Middle frontal gyrus (tissue), 1 donor: Measurements from ENCODE around the gene SLC25A23.
"Not testable (repeated sequence)": the region's sequence is repeated elsewhere in the genome, so short reads cannot be mapped to it uniquely, and the experiment has no call there.

Experiments
- DNase-seq: peaks from one replicate; pipeline ENCODE4 v3.0.0-alpha.2; 2015; ENCODE audit warnings: low spot score; ENCODE audit errors: extremely low spot score

Gene SLC25A23

DNA sequence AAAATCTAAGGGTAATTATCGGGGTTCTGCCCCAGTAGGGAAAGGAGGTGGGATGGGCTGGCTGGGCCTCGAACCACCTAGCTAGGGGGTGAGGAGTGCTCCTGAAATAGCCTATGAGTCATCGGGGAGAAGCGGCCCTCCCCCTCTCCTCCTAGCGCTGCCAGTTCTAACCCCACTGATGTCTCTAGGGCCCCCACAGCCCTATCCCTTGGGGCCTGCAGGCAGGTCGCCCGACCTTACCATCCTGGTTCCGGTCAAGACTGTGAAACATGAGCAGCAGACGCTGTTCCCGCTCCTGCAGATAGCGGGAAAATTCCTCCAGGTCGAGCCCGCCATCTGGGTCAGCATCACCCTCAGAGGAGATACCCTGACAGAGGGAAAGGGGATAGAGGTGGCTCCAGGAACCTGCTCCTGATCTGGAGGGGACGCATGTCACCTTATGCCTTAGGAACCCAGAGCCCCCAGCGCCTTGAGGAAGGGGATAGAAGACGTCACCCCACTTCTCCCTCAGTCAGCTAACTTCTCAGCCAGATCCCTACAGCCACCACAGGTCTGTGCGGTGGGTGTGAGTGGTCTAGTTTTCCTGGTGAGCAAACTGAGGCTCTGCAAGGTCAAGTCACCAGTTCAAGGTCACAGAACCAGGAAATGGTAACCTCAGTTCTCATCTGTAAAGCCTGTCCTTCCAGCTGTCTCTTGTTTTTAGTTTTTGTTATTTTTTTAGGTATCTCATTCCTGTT lies 1.5 kb downstream of the SLC25A23 start:
- DNase-seq = no peak

DNA sequence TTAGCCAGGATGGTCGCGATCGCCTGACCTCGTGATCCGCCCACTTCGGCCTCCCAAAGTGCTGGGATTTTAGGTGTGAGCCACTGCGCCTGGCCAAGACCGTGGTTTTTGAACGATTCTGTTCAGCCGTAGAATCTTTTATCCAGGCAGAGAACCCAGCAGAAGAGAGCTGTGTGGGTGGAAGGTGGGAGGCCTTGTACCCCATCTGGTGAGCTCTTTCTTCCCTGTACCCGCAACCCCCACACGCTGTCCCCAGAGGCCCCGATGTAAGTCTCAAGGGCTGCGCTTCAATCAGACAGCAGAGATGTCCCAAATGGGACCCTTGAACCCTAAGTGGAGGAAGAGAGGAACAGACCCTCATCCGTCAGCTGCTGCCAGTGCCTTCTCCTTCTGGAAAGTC lies 3.7 kb downstream of the SLC25A23 start:
- no peak for DNase-seq

DNA sequence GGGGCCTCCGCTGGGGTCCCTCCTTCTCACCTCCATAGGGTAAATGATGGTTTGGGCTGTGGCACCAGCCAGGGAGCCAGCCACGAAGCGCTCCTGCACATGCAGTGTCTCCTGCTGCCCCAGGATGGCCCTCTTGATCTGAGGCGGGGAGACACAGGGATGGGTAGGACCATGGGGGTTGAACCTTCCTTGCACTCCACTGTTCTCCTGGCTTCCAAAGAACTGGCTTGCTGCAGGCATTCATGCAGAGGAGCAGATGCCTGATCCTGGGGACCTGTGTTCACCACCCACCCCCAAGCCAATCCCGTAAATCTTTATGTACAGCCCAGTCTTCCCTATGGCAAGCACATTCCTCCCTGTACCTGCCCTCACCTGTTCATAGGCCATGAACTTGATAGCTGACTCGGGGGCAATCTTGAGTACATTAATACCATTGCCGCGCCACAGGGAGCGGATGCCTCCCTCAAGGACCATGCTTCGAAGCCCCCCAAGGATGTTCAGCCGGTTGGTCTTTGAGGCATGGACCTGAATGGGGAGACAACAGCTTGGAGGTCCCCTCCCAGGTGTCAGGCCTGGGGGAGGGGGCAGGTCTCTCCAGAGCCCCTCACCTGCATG lies 5.5 kb downstream of the SLC25A23 start:
- DNase-seq = no peak

DNA sequence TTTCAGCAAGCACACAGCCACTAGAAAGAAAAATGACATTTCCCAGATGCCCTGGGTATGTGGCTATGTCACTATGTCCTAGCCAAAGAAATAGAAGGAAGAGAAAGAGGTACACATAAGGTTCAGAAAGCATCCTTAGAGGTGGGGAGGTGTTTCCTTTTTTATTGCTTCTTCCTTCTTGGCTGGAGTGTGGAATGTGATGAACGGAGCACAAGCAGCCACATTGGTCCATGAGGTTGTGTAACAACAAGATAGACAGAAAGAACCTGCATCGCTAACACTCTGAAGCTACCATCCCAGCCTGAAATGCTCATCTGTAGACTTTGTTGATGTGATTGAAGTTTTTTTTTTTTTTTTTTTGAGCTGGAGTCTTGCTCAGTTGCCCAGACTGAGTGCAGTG lies 6.7 kb downstream of the SLC25A23 start:
- DNase-seq = no peak

DNA sequence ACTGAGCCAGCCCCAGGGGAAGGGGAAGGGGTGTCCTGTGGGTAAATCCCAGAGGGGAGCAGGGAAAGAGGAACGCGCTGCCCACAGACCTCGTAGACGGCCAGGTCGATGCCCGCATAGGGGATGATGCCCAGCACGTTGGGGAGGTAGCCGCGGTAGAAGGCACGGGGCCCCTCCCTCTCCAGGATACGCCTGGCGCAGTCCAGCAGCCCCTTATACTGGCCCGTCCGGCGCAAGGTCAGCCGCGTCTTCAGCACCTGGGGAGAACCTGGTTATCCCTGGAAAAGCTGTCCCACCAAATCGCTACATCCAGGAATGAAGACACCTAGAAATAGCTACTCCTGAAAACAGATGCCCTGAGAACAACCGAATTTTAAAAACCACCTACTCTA lies 7.4 kb downstream of the SLC25A23 start:
- DNase-seq = no peak

DNA sequence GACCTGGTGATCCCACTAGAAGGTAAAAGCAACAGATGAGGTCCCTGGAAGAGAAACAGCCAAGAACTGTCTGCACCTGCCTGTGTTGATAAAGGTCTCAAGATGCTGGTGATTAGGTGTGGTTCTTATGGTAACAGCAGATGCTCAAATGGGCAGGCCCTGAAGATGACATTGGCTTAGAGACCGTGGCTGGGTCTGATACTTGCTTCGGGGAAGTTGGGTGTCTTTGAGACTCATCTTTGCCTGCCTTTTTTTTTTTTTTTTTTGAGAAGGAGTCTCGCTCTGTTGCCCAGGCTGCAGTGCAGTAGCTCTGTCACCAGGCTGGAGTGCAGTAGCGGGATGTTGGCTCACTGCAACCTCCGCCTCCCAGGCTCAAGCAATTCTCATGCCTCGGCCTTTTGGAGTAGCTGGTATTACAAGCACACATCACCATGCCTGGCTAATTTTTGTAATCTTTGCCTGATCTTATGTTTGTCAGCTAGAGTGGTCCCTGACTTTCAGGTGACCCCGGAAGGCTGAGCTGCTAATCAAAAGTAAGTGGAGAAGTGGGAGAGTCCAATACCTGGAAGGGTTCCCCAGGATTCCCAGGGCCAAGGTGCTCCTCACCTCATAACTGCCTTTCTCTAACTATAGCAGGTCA lies 7.9 kb downstream of the SLC25A23 start:
- DNase-seq = no peak

DNA sequence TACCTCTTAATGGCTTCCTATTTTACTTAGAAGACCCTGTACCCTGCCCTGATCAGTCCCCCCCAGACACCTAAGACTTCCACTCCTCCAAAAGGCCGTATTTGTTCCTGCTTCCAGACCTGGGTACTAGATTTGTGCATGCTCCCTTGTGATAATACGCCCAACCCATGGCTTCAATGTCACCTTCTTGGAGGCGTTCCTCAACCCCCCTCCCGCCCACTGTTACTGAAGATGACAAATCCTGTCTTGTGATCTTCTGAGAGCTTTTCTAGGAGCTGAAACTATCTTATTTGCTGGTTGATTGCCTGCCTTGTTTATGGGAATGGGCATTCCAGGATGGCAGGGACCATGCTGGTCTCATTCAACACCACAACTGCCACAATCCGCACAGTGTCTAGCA lies 9.4 kb downstream of the SLC25A23 start:
- DNase-seq = no peak

DNA sequence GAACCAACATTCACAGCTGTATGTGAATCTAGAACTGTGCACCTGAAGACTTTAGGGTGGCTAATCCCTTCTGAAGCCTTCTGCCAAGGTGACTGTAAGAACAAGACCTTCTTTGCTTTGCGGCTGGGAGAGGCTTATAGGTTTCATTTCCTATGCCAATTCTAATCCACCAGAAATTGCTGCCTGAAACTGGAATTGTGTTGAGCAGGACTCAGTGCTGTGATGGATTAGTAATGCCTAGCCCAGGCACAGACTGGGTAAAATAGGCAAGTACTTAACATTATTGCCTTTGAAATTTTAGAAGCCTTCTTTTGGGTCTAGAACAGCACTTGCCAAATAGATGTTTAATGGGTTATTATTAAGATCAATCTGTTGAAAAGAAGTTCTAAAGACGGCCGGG lies 11.5 kb downstream of the SLC25A23 start:
- DNase-seq = no peak

DNA sequence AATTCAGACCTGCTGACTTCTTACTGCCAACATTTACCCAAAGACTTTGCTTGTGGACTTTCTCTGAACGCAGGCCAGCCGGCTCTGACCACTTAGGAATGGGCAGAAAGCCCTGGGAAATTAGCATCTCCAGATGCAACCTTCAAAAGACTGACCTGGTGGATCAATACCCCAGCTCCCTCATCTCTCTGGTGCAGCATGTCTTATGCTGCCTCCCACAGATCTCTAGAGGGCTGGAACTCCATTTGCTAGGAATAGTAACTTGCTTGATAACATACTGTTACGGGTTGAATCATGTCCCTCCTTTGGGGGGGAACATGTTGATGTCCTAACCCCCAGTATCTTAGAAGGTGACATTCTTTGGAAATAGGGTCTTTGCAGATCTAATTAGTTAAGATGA lies 13.1 kb downstream of the SLC25A23 start:
- no peak for DNase-seq

DNA sequence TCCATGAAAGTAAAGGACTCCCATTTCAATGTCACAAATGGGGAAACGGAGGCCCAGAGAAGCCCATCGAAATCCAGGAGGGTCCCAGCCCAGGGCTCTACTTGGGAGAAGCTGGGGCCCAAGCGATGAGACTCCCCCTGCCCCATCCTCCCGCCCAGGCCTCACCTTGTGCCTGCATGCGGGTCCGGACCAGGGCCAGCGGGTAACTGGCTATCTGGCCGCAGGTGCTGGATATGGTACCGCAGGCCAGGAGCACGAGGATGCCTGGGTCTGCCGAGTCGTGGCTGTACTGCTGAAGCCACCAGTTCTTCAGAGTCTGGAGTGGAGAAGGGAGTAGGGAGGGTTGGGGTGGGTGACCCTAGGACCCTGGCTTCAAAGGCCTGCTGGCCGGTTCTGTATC lies 15.6 kb downstream of the SLC25A23 start:
- no peak for DNase-seq

DNA sequence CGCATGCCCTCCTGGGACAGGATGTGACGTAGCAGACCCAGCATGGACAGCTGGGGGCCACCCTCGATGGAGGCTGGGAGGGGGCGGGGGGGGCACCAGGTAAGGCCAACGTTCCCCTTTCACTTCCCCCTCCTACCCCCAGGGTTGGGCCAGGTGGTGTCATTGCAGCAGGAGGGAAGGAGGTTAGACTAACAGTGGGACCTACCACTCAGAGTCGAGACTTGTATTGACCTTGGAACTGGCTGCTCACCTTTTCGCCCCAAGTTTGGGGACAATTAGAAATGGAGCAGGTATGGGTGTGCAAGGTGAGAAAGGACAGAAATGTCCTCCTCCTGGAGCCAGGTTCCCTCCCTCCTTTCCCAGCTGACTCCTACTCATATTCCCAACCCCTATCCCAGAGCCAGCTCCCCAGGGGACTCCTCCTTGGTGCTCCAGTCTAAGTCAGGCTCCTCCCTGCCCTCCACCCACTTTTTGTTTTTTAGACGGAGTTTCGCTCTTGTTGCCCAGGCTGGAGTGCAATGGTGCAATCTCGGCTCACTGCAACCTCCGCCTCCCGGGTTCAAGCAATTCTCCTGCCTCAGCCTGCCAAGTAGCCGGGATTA lies 17.4 kb downstream of the SLC25A23 start:
- DNase-seq = no peak

DNA sequence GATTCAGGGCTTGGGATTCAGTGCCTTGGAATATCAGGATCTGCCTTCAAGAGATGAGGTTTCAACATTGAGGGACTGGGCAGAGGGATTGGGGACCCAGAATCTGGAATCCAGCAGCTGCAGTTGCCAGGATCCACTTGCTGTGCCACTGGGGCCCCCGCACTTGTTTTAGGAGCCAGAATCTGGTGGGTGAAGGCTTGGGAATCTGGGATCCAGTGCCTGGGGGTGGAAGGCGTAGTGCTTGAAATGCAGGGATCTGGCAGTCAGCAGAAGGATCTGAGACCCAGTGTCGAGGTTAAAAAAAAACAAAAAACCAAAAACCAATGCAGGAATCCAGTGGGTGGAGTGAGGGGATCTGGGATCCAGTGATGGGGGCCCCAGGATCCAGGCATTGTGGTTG lies 18.7 kb downstream of the SLC25A23 start:
- DNase-seq = no peak

DNA sequence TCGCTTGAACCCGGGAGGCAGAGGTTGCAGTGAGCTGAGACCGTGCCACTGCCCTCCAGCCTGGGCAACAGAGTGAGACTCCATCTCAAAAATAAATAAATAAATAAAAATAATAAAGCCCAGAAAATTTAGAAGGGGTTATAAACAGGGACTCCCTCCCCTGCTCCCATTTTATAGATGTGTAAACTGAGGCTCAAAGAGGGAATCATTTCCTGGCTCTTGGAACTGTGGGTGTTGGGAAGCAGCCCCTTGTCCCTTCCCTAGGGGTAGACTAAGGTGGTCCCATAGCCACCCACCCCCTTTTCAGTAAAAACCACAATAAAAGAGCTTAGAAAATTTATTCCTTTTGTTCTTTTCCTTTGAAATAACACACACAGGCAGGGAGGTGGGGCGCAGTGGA lies 19.8 kb downstream of the SLC25A23 start:
- no peak for DNase-seq

DNA sequence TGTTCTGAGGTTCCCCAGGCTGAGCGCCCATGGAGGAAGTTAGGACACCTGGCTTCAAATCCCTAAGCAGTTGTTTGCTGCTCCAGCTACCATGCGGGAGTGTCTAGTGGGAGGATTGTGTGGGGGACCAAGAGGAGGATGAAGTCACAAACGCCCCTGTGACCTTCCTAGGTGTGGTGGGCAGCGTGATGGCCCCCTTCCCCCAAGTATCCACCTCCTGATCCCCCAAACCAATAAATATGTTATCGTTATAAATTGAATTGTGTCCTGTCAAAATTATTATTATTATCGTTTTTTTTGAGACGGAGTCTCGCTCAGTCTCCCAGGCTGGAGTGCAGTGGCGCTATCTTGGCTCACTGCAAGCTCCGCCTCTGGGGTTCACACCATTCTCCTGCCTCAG lies 25.9 kb downstream of the SLC25A23 start, which contains the start of gene SLC25A41:
TSS of gene SLC25A41 (minus strand) at position 101 of the 400 bp plus-strand sequence. CDS start at position 31, 70 bp downstream.
- DNase-seq = no peak

DNA sequence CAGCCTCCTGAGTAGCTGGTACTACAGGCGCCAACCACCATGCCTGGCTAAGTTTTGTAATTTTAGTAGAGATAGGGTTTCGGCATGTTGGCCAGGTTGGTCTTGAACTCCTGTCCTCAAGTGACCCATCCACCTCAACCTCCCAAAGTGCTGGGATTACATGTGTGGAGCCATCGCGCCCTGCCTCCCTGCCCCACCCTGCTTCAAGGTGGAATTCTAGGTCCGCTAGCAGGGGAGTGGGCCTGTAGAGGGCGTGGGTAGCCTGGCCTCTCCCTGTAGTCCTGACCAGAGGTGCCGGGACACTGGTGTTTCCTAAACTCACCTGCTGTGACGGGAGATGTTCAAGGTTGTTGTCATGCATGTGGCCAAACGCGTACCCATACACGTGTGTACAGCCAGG lies 26.4 kb downstream of the SLC25A23 start:
- DNase-seq = no peak

DNA sequence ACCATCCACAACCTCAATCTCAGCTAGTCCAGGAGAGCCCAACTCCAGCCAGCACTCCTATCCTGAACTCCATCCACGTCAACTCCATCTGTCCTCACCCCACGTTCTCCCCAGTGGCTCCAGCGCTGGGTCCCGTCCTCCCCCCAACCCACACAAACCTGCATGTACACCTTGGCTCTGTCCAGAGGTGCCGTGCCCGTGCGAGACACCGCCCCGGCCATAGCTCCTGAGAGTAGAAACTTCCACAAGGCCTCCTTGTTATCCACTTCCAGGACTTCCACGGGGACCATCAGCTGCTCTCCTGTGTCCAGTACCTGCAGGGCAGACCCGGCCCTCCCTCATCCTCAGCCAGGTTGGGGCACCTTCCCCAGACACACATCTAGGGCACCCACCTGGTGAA lies 27.7 kb downstream of the SLC25A23 start:
- no peak for DNase-seq

DNA sequence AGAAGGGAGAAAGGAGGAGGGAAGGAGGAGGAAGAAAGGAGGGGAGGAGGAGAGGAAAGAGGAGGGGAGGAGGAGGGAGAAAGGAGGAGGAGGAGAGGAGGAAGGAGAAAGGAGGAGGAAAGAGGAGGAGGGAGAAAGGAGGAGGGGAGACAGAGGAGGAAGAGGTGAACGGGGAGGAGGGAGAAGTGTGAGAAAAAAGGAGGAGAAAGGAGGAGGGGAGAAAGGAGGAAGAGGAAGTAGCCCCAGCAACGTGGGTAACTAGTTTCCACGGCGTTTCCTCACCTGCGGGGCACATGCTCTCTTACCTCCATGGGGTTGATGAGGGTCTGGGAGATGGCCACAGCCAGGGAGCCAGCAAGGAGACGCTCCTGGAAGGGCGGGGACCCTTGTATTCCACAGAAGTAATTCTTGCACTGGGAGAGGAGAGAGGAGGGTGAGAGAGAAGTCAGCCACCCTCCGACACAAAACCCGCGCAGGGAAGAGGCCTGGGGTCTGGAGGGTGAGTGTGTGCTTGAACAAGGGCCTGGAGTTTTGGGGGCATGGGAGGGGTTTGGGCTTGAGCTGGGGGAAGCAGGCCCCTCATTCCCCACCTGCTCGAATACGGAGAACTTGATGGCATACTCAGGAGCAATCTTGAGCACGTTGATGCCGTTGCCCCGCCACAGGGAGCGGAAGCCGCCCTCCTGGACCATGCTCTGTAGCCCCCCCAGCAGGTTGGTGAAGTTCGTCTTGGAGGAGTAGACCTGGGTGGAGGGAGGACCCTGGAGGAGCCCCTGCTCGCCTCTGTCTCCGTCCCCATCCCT lies 30.0 kb downstream of the SLC25A23 start:
- no peak for DNase-seq

DNA sequence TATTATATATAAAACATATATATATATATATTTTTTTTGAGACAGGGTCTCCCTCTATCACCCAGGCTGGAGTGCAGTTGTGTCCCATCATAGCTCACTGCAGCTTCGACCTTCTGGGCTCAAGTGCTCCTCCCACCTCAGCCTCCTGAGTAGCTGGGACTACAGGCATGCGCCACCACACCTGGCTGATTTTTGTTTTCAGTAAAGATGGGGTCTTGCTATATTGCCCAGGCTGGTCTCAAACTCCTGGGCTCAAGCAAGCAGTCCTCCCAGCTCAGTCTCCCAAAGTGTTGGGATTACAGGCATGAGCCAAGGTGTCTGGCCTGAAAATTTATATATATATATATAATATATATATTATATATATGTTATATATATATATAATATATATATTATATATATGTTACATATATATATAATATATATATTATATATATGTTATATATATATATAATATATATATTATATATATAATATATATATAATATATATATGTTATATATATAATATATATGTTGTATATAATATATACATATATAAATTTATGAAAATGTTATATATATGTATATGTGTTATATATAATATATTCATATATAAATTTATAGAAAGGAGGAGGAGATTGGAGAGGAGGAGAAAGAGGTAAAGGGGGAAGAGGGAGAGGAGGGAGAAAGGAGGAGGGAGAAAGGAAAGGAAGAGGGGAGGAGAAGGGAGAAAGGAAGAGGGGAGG lies 30.7 kb downstream of the SLC25A23 start:
- DNase-seq = not testable (repeated sequence)

DNA sequence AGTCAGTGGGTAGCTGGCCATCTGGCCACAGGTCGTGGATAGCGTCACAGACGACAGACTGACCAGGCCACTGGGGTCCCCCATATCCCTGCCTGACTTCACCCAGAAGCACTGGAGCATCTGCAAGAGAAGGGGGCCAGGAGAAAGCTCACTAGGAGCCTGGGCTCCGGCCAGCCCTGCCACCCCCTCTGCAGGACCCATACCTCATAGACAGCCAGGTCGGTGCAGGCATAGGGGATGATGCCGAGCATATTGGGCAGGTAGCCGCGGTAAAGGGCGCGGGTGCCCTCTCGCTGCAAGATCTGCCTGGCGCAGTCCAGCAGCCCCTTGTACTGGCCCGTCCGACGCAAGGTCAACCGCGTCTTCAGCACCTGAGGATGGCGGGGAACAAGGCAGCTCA lies 32.5 kb downstream of the SLC25A23 start:
- no peak for DNase-seq

DNA sequence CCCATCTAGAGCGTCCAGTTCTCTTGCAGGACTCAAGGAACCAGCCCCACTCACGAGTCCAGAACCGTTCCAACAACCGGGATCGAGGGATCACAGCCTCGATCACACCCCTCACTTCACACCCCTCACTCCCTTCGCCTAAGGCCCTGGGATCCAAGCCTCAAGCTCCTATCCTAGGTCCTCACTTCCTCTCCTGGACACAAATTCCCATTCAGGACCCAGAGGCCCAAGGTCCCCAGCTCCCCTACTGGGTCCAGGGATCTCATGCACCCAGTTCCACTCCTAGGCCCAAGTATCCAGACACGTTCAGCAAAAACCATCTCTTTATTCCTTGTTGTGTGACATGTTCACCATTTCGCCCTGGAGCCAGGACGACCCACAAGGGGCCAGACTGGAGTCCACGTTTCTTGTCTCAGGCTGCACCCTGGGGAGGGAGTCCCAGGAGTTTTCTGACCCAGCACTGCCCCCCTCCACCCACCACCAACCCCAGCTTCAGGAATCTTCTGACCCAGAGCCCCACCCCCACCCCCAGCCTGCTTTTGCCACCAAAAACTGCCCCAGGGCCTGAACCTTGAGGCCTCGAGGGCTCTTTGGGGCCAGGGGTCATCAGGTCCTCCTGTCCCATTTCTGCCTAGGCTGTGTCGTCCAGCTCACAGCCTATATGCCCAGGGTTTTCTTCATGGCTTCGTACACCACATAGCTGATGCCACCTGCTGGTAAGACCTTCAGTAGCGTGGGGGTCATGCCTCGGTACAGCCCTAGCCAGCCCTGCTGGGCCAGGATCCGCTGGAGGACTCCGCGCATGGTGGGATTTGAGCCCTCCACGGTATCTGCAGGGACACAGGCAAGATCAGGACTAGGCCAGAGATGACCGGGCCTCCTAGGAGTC lies 33.6 kb downstream of the SLC25A23 start:
- no peak for DNase-seq
